ENCODE data around the gene EPB41L4B.

Gene EPB41L4B

DNA sequence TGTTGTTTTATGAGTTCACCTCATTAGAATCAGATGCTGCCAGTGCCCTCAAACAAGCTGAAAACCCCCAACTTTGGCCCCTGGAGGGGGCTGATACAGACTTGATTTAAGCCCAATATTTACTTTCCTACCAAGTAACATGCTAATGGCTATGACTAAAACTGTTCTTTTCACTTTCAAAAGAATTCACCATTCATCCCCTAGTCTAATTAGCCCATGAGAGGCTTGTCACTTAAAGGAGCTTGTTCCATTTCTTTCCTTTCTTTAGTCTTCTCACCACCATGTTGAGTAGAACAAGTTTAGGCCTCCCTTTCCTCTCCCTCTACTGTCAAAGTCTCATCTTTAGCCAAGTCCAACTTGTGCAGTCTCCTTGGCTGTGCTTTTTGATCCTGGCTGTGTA is 50.4 kb downstream of the EPB41L4B start:
- DNase-seq (no peak), ATAC-seq (no peak)

DNA sequence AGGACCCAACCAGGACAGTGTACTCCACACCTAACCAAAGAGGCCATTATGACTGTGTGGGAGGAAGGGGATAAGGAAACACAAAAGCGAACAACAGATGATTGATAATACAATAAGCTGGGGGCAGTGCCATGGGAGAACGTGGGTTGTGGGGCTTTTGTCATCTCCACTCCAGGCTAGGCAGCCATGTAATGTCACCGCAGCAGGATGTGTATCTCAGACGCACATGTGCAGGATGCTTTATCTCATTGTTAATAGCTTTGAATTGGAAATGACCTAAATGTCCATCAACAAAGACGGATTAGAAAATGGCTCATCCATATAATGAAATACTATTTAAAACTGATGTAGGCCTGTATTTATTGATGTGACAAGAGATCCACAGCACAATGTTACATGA is 51.0 kb downstream of the EPB41L4B start:
- no peak for ATAC-seq
- DNase-seq = no peak

DNA sequence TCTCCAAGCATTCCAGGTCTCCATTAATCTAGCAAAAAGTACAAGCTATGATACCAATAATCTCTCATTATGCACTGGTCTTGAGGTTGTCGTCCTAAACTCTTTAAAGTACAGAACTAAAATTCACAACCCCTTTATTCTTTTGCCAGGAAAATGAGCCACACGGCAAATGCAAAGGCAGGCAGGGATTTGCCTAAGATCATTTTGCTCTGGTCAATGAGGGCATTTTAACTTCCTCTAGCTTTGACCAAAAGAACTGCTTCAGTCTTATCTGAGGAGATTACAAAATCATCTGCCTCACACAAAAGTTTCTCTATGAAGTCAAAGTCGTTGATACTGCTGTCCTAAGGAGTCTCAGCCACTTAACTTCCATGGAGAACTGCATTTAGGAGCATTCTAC is 51.8 kb downstream of the EPB41L4B start:
- DNase-seq (no peak), ATAC-seq (no peak)

DNA sequence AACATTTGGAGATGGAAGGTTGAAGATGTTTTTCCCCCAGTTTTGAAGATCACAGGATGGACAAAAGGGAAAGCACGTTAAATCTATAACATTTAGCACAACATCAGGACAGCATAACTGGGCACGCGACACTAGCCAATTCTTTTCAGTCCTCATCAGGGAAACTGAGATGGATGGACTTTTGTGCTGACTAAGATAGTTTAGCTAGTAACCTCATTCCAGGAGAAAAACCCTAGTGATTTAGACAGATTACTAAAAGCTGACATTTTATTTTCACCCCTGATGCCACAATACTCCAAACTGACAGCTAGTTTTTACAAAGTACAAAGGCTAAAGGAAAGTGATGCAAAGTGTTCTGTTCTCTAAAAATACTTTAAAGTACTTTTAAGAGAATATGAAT is 53.3 kb downstream of the EPB41L4B start:
- no peak for ATAC-seq
- no peak for DNase-seq

DNA sequence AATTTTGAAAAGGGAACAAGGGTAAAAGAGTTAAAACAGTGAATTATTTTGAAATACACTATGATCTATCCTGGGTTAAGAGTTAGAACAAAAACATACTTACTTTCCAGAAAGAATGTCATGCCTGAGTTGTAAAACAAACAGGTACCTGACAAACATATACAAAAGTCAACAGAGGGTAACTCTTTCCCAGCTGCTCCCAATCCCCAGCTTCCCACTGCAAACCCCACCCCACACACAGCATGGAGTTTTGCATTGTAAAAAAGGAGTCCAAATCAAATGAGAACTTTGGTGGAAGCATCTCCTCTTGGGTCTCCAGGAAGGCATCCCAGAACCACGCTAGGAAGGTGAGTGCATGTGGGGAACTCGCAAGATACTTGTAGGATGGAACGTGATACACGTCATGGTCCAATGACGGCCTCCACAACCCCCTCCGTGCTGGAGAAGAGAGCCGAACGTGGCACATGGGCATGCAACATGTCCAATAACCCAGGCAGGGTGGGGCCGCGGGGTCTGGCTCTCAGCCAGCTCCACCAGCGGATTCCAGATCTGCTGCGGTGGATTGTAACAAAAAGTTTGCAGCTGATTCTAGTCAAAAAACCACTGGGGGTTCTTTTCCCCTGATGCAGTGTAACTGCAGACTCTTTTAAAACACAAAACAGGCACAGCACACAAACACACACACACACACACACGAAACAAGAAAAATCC is 55.8 kb downstream of the EPB41L4B start:
- ATAC-seq (no peak), DNase-seq (no peak)

DNA sequence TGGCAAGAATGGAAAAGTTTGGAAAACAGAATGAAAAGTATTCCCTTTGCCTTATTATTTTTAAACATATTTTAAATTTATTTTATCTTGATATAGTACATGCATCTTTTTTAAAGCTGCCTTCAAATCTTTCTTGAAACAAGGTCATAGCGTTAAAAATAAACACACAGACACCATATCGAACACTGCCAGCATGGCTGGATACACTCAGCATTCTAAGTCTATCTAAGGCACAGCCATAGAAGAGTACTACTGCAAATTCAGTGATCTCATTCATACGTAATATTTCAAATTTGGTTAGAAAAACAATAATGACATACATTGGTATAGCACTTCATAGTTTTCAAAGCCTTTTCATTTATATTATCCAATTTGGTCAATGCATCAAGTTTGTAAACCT is 57.5 kb downstream of the EPB41L4B start:
- DNase-seq (no peak), ATAC-seq (no peak)

DNA sequence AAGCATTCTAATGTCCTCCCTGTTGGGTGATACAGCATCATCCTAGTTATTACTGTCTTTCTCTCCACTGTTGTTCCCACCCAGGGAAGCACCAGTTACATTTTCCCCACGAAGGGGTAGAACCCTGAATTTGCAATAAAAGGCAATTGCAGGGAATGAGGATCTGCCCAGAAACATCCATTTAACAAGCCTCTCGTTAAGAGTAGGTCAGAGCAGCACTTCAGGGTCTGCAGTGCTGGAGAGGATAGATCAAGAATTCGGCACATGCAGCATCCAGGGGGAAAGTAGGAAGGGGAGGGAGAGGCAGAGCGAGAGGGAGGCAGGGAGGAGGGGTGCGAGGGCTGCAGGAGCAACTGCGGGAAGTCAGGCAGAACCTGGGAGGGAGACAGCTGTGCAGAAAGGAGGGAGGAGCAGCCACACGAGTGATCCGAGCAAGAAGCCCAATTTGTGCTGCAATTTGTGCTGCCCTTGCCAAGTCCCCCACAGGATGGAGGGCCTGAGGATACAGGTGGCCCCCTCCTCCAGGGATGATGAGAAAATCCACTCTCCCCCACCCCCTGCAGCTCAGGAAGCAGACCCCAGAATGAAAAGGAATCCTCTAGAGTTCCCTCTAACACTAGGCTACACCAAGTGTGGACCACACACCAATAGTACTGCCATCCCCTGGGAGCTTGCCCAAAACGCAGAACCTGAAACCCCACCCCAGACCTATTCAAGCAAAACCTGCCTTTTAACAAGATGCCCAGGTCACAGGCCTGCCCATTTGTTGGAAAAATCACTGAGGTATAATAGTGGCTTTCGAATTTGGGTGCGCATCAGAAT is 62.2 kb downstream of the EPB41L4B start:
- no peak for DNase-seq
- ATAC-seq = no peak

DNA sequence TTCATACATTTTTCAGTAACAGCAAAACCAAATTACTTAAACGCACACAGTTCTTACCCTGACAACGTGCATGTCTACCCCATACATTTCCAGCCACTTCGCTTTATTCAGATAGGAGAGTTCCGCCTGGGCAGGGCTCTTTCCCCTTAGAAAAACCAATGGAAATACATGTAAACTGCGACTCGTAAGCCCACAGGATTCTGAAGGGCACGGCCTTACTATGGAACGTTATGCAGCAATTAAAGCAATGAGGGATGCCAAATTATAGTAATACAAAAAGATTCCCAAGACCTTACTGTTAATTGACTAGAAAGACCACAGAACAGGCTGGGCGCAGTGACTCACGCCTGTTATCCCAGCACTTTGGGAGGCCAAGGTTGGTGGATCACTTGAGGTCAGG is 64.5 kb downstream of the EPB41L4B start:
- ATAC-seq (no peak), DNase-seq (no peak)

DNA sequence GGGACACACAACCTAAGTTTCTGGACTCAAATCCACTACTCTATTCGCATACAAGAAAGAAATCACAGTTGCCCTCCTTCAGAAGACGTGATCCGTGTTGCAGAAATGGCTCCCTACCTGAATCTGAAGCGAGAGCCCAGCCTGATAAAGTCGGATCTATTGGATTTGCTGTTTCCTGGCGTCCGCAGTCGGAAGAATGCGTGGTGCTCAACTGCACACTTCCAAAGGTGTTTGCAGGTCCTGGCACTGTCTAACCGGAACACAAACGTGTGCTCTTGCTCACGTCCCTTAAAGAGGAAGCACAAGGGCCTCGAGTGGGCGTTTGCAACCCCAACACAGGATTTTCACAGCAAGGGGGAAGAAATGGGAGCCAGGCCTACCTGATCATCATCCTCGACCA is 65.5 kb downstream of the EPB41L4B start:
- ATAC-seq = no peak
- DNase-seq = no peak

DNA sequence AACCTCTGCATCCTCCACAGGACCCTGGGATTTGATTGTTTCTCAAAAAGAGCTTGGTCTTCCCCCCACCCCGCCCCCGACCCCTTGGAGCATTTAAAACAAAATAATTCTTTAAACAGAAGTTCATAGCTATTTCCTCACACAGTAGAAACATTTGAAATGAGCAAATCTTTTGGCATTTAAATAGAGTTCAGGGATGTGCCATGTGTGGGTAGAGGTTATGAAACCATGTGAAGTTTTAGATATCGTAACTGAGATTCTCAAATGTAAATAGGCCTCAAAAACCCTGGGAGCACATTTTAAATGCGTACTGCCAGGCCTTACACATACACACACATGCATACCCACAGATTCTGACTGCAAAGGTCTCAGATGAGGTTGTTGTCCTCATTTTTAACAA is 66.5 kb downstream of the EPB41L4B start:
- DNase-seq (no peak), ATAC-seq (no peak)

DNA sequence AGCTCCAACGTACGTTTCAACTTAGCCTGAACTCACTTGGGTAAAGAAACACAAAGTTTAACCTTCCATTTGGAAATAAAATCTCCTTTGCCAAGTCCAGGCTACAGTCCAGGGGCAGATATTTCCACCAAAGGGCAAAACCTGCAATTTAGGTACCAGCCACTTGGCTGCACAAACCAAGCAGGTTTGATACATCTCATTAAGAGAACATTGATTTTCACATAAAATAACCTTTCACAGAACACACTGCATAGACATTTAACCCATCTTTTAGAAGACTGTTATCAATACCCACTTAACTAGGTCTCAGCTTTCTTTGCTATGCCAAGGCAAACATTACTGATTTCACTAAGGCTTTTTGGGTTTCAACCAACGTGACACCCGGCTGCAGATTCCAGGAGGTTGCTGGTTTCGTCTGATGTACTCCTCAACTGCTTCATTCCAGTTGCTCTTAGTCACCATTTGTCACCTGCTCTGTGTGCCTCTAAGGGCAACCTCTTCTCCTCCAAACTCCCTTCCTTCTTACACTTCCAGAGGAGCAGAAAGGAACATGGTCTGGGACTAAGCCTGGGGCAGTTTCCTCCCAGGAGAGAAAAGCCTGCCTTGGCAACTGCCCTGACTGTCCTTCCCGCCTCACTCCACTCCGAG is 67.1 kb downstream of the EPB41L4B start:
- ATAC-seq = no peak
- DNase-seq = no peak

DNA sequence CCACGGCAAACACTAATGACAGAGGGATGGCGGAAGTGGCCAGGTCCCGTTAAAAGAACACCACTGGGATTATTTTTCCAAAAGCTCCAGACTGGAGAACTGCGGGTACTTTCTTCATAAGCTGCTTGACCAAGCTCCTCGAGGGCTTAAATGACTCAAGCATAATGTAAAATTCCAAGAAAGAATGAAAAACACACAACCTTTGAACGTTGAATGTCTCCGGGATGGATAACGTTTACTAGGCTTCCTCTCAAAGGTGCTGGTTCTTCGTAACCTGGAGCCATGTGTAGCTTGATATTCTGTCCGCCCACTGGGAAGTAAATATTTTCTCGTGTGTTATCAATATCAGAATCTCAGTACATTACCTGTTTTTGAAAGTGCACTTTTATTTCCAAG is 67.6 kb downstream of the EPB41L4B start:
- no peak for ATAC-seq
- DNase-seq = no peak

DNA sequence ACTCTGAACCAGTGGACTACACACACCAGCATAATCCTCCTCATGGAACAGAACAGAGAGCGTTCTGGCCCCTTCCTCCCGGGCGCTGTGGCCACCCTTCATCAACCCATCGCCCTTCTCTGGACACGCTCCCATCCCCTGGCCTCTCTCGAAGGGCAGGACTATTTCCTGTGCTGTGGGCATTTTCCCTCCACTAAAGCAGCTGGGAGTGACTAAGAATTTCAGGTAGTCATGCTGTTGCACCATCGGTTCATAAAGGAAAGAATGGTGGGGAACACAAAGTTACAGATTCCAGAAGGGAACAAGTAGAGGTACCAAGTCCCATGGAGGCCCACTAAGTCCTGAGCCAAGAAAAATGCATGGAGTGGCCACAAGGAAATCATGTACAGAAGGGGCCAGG is 68.6 kb downstream of the EPB41L4B start:
- DNase-seq = no peak
- ATAC-seq = no peak

DNA sequence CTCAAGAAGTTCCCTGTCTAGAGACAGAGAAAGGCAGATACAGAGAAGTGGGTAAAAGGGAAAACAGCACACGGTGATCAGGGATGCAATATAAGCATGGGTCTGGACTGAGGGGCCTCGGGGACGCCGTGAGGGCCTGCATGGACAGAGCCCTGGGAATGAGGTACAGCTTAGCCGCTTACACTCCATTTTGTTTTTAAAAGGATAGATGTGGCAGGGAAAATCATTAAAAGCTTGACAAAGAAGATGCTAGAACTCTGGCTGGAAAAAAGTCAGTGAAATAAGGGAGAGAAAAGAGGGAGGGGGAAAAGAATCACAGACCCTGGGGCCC is 69.1 kb downstream of the EPB41L4B start:
- DNase-seq (no peak), ATAC-seq (no peak)

DNA sequence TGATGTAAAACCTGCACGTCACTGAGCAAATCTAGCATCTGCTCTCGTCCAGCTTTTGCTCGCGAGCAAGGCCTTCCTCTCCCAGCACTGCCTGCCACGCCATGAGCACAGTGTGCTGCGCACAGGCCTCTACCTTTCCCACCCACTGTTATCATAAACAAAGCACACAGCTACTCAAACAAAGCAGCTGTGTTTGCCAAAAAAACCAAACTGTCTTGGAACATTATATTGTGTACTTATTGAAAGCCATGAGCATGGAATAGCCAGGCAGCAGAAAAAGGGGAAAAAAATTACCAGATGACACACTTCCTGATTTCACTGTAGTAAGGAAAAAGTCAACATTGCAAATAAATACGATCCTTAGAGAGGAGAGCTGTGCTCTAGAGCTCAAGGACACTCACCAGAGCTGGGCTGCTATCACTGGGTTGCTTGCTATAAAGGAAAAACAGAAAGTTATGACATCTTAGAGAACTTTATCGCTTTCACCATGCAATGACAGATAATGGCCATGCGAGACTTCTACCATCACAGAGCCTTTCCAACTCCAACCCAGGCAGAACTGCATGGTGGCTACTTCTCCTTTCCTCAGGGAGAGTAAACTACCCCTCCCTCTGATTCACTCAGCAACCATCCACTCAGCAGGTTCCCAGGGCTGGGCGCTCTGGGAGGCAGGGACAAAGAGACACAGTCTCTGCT is 69.6 kb downstream of the EPB41L4B start:
- ATAC-seq (no peak), DNase-seq (no peak)

DNA sequence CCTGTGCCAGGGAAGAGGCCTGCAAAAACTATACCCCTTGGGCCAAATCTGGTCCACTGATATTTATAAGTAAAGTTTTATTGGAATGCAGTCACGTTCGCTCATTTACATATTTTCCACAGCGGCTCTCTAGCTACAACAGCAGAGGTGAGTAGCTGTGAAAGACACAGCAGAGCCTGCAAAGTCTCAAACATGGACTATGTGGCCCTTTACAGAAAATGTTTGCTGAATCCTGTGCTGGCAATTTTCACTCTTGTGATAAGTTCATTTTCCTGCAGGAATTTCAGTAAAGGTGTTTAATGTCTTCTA is 70.1 kb downstream of the EPB41L4B start:
- no peak for ATAC-seq
- no peak for DNase-seq

DNA sequence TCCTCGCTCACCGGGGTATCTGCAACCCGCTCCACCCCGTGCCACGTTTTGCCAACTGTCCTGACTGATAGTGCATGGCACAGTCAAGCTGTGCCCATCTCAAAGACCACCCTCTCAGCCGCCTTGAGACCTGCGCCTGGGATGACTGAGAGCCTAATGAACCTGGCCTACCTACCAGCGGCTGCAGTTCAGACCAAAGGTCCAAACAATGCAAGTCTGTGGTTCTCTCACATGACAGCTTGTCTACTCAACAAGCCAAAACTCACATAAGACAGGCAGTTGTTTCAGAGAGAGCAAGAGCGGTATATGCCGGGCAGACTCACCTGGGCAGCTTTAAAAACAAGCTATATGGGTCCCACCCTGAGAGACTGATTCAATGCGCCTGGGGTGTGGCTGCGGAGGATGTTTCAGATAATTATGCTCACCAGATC is 70.5 kb downstream of the EPB41L4B start:
- ATAC-seq (no peak), DNase-seq (no peak)

DNA sequence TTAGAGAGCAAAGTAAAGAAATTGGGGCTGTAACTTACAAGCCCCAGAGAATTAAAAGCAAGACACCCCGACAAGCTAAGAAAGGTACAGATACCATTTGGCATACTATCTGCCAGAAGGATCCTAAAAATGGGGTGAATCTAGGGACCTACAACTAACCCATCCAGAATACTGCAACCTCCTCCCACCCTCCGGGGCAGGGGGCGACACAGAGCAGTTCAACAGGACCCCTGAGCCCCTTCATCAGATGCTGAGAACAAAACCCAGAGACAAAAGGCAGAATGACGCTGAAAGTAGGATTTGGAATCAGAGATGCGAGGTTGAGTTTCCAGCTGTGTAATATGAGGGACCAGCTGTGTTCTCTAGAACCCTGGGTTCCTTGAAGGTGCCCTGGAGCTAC is 71.2 kb downstream of the EPB41L4B start:
- ATAC-seq (no peak), DNase-seq (no peak)

DNA sequence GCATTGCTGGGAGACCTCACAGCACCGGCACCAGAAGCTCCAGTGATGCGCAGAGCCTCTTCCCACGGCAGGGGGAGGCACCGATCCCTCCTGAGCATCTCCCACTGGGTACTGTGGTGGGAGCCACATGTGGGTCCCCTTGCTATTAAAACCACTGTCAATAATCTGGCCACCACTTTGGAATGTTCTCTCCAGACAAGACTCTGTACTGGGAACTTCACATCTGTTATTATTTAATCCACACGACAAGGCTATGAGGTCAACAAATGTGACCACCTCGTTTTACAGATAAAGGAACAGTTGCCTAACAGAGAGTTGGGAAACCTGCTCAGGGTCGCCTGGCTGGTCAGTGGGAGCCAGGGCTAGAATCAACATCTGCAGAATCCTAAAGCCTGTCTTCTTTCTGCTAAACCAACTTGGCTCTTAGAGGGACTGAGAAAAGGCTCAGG is 72.7 kb downstream of the EPB41L4B start:
- DNase-seq (no peak), ATAC-seq (no peak)

DNA sequence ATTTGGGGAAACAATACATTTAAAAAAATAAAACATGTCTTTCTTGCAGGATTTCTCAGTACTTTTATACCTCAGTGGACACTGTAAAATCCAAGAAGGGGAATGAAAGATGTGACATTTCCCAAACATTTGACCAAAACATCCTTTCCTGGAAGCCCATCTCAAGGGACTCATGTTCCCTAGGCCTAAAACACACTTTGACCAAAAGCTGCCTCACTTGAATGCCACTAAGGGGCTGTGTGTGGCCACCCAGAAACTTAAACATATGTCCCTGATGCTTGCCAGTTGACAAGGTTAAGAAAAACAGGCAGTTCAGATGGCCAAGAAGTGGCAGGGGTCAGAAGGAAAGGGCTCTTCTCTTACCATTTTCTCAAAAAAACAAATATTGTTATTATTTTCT is 73.6 kb downstream of the EPB41L4B start:
- DNase-seq (no peak), ATAC-seq (no peak)

DNA sequence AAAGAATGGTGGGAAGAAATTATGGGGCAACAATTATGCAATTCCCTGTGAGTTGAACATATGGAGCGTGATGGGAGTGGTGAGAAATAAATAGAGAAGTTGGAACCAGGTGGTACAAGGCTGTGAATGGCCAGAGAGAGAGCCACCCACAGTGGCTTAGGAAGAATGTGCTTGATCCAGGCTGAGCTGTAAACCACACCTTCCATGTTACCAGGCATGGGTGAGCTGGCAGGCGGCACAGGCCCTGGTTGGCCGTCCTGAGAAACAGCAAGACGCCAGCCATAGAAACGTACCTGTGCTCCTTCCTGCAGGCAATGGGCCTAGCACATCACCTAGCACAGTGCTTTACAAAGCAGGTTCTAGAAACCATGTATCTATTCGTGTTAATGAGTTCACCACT is 74.3 kb downstream of the EPB41L4B start:
- DNase-seq (no peak), ATAC-seq (no peak)

DNA sequence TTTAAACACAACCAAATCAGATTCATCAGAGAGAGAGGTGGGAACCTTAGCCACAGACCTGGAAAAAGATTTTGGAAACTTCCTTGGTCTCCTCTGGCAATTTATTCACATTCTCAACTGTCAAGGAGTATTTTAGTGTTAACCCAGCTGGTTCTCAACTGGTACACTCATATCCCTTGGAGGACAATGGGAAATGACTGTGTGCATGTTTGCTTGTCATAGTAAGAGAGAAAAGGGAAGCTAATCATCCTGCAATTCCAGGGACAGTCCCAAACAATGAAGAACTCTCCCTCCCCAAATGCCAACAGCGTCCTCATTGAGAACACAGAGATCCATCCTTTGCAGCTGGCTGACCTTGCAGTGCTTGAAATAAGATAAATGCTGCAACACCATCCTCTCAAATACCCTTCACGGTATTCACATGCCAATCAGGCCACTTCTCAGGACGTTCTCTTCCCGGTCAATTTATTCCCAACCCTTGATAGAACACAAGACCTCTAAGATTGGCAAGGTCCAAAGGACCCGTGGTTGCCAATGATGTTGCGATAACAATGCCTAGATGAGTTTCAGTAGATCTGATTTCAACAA is 75.5 kb downstream of the EPB41L4B start:
- no peak for DNase-seq
- no peak for ATAC-seq

Measured in stimulated activated naive CD8-positive, alpha-beta T cell treated with anti-CD3 and anti-CD28 coated beads, Interleukin-15, Interleukin-2, amounts not matched to agents 100 U/mL and 50 U/mL, for 24 hours (primary cell).